DOHH2 (cell line): ENCODE results near the gene KIFC1.
"Not testable (repeated sequence)": the region's sequence is repeated elsewhere in the genome, so short reads cannot be mapped to it uniquely, and the experiment has no call there.

Experiments
- H3F3A ChIP-seq: fragments of 200-600 bp; sonication (generic), shearing (Covaris generic); 2 replicates; pipeline ENCODE4 v1.6.0; 2016; ENCODE audit warnings: antibody characterized with exemption, mild to moderate bottlenecking; ENCODE audit not compliant: control insufficient read depth, insufficient read depth
- H3K27ac ChIP-seq: fragments of 200-600 bp; sonication (generic); 2 replicates; pipeline ENCODE4 v1.5.1; 2014; ENCODE audit warnings: low read depth, mild to moderate bottlenecking, low read length, moderate library complexity
- H3K27me3 ChIP-seq: fragments of 200-600 bp; sonication (generic); 2 replicates; pipeline ENCODE4 v1.6.1; 2014; ENCODE audit warnings: mild to moderate bottlenecking, low read length, mixed read lengths; ENCODE audit not compliant: control insufficient read depth
- H3K36me3 ChIP-seq: fragments of 200-600 bp; sonication (generic); 2 replicates; pipeline ENCODE4 v1.6.1; 2014; ENCODE audit warnings: mild to moderate bottlenecking, low read length, moderate library complexity, mixed read lengths; ENCODE audit not compliant: control insufficient read depth
- H3K4me1 ChIP-seq: fragments of 200-600 bp; sonication (generic); 2 replicates; pipeline ENCODE4 v1.6.1; 2014; ENCODE audit warnings: mild to moderate bottlenecking, low read length, mixed read lengths; ENCODE audit not compliant: control insufficient read depth
- H3K4me2 ChIP-seq: fragments of 200-600 bp; sonication (generic); 2 replicates; pipeline ENCODE4 v1.6.0; 2014; ENCODE audit warnings: mild to moderate bottlenecking, low read length, moderate library complexity
- H3K4me3 ChIP-seq: fragments of 200-600 bp; sonication (generic); 2 replicates; pipeline ENCODE4 v1.5.1; 2014; ENCODE audit warnings: mild to moderate bottlenecking, low read length, mixed read lengths
- H3K79me2 ChIP-seq: fragments of 200-600 bp; sonication (generic); 2 replicates; pipeline ENCODE4 v1.6.1; 2014; ENCODE audit warnings: mild to moderate bottlenecking, low read length, mixed read lengths; ENCODE audit not compliant: control insufficient read depth
- H3K9me2 ChIP-seq: fragments of 200-600 bp; sonication (generic); replicated peaks from 2 replicates; pipeline ENCODE4 v1.6.1; 2014; ENCODE audit warnings: mild to moderate bottlenecking, low read length, mixed read lengths; ENCODE audit not compliant: control insufficient read depth
- H3K9me3 ChIP-seq: fragments of 200-600 bp; sonication (generic); 2 replicates; pipeline ENCODE4 v1.6.1; 2014; ENCODE audit warnings: antibody characterized with exemption, low read length, mixed read lengths; ENCODE audit not compliant: control insufficient read depth, insufficient read depth
- H4K20me1 ChIP-seq: fragments of 200-600 bp; sonication (generic); 2 replicates; pipeline ENCODE4 v1.6.0; 2014; ENCODE audit warnings: low read depth, mild to moderate bottlenecking, antibody characterized with exemption, low read length, moderate library complexity; ENCODE audit not compliant: control insufficient read depth, insufficient read depth
- EZH2phosphoT487 ChIP-seq: fragments of 200-600 bp; sonication (generic); IDR thresholded peaks from 2 replicates; pipeline ENCODE4 v1.6.1; 2017; ENCODE audit warnings: borderline replicate concordance, mild to moderate bottlenecking, antibody characterized with exemption, low read length, moderate library complexity, mixed read lengths
- TF ChIP-seq, protein P1 (sequence below): fragments of 200-600 bp; sonication (generic); IDR thresholded peaks from one replicate; pipeline ENCODE4 v1.5.1; 2014; ENCODE audit warnings: antibody characterized with exemption, mild to moderate bottlenecking, low read depth, low read length; ENCODE audit not compliant: poor library complexity, severe bottlenecking

Gene KIFC1, protein sequence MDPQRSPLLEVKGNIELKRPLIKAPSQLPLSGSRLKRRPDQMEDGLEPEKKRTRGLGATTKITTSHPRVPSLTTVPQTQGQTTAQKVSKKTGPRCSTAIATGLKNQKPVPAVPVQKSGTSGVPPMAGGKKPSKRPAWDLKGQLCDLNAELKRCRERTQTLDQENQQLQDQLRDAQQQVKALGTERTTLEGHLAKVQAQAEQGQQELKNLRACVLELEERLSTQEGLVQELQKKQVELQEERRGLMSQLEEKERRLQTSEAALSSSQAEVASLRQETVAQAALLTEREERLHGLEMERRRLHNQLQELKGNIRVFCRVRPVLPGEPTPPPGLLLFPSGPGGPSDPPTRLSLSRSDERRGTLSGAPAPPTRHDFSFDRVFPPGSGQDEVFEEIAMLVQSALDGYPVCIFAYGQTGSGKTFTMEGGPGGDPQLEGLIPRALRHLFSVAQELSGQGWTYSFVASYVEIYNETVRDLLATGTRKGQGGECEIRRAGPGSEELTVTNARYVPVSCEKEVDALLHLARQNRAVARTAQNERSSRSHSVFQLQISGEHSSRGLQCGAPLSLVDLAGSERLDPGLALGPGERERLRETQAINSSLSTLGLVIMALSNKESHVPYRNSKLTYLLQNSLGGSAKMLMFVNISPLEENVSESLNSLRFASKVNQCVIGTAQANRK

DNA sequence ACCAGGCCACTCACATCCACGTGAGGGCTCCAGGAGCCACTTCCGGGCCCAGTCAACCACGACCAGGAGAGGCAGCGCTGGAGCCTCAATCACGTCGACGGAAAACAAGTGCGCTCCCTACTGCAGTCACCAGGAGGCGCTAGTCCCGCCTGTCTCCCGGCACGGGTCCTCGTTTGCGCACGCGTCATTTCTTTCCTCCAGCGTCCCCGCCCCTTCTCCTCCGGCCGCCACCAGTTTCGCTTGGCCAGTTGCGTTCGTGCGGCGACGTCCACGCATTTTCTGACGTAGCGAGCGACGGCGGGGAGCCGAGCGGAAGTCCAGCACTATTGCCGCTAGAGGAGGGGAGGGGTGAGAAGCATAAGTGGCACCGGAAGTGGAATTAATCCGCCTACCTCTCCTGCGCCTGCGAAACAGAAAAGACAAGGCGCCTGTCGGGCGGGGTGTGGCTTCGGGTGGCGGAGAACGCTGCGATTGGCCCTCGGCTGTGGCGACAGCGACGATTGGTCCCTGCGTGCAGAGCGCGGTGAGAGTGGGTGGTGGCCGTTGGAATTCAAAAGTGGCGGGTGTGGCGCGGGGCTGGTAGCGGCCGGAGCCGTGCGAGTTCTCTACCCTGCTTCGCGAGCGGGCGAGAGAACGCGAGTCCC is at the start of gene KIFC1:
TSS of gene KIFC1 (plus strand) at position 546 of the 644 bp plus-strand sequence. CDS start 163 bp downstream, outside the sequence.
- peaks cover 48% of the 10 kb centered on the region for H3K79me2 ChIP-seq

DNA sequence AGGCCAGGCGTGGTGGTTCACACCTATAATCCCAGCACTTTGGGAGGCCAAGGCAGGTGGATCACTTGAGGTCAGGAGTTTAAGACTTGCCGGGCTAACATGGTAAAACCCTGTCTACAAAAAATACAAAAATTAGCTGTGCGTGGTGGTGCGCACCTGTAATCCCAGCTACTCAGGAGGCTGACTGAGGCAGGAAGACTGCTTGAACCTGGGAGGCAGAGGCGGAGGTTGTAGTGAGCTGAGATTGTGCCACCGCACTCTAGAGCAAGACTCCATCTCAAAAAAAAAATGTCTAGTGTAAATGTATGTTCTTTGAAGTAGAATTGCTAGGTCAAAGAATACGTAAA is 48.0 kb upstream of the KIFC1 start:
- H3K36me3 ChIP-seq, H3K9me3 ChIP-seq, H3K27me3 ChIP-seq, H4K20me1 ChIP-seq, H3K9me2 ChIP-seq, H3K79me2 ChIP-seq: not testable (repeated sequence)
- Histone ChIP-seq H3K4me1 (peaks cover 29% of the 10 kb centered on the region), H3K4me2 (peak overlapping the region; percentile 92), H3K27ac (peak overlapping the region; percentile 82), H3F3A (peaks cover 19% of the 10 kb centered on the region), H3K4me3 (peak overlapping the region; percentile 68)

More for the DNA sequence above, at the start of gene KIFC1:
- Histone ChIP-seq H3K9me3 (no peaks in the 10 kb centered on the region), H4K20me1 (peaks cover 20% of the 10 kb centered on the region; the same call in 1 of the 2 replicates), H3K27me3 (no peaks in the 10 kb centered on the region), H3K4me3 (peak within 1 kb of the TSS; percentile 74), H3K4me2 (peak within 1 kb of the TSS; percentile 86), H3K27ac (peak within 1 kb of the TSS; percentile 86), H3K9me2 (no peaks in the 10 kb centered on the region), H3K4me1 (peaks cover 32% of the 10 kb centered on the region), H3F3A (peaks cover 10% of the 10 kb centered on the region), H3K36me3 (peaks cover 46% of the 10 kb centered on the region)
- no peak for TF ChIP-seq EZH2phosphoT487
- TF ChIP-seq, protein P1, sequence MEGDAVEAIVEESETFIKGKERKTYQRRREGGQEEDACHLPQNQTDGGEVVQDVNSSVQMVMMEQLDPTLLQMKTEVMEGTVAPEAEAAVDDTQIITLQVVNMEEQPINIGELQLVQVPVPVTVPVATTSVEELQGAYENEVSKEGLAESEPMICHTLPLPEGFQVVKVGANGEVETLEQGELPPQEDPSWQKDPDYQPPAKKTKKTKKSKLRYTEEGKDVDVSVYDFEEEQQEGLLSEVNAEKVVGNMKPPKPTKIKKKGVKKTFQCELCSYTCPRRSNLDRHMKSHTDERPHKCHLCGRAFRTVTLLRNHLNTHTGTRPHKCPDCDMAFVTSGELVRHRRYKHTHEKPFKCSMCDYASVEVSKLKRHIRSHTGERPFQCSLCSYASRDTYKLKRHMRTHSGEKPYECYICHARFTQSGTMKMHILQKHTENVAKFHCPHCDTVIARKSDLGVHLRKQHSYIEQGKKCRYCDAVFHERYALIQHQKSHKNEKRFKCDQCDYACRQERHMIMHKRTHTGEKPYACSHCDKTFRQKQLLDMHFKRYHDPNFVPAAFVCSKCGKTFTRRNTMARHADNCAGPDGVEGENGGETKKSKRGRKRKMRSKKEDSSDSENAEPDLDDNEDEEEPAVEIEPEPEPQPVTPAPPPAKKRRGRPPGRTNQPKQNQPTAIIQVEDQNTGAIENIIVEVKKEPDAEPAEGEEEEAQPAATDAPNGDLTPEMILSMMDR, result peak; percentile 91

DNA sequence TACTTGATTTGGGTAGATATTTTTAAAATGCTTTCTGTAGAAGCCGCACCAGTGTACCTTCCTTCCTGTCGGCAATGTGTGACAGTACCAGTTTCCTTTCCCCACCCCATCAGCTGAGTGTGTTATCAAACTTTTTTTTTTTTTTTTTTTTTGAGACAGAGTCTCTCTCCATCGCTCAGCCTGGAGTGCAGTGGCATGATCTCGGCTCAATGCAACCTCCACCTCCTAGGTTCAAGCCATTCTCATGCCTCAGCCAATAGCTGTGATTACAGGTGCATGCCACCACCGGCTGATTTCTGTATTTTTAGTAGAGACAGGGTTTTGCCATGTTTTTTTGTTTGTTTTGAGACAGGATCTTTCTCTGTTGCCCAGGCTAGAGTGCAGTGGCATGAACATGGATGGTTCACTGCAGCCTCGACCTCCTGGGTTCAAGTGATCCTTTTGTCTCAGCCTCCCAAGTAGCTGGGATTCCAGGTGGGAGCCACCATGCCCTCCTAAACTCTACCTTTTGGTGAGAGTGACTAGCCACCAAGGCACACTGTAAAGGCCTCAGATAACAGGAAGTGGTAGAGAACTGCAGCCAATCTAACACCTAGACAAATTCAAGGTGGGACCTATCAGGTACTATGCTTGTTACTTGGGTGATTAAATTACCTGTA is 47.5 kb upstream of the KIFC1 start:
- Histone ChIP-seq H3K36me3 (no peaks in the 10 kb centered on the region), H3F3A (peaks cover 19% of the 10 kb centered on the region), H3K9me3 (no peaks in the 10 kb centered on the region), H3K27me3 (no peaks in the 10 kb centered on the region), H3K4me2 (peak overlapping the region; percentile 92), H3K9me2 (no peaks in the 10 kb centered on the region), H3K4me3 (peak overlapping the region; percentile 68), H3K4me1 (peaks cover 33% of the 10 kb centered on the region), H3K27ac (peak overlapping the region; percentile 82), H4K20me1 (no peaks in the 10 kb centered on the region), H3K79me2 (no peaks in the 10 kb centered on the region)
- TF ChIP-seq, protein P1, result no peak
- no peak for TF ChIP-seq EZH2phosphoT487
